Sigmoid colon (tissue), 4 donors: ENCODE data around the gene SMAD3.

Experiments
- CTCF ChIP-seq, 4 experiments: fragments of 450-650 bp in 3 of 4; fragments of 200-600 bp in 1 of 4; IDR thresholded peaks; one replicate each; pipeline ENCODE4 v1.5.1; 2016 to 2019; ENCODE audit warnings: antibody characterized with exemption in 4 of 4, mild to moderate bottlenecking in 3 of 4, moderate library complexity in 2 of 4
- EP300 ChIP-seq, 4 donors: sonication (generic); formaldehyde crosslinking; IDR thresholded peaks; one replicate each; pipeline ENCODE4 v1.6.1; 2017; ENCODE audit warnings: antibody characterized with exemption in 4 of 4
- POLR2A ChIP-seq, 2 donors: fragments of 450-650 bp; IDR thresholded peaks; one replicate each; pipeline ENCODE4 v1.6.1; 2016; ENCODE audit warnings: antibody characterized with exemption in 2 of 2, mild to moderate bottlenecking in 2 of 2, moderate library complexity in 2 of 2

GRCh38 chr15:67089217-67090193 lies 24.1 kb downstream of the SMAD3 start:
- no peak for TF ChIP-seq CTCF (IDR thresholded peaks at IDR 0.05)
- TF ChIP-seq POLR2A (IDR thresholded peaks at IDR 0.05) = no peak
- no peak for TF ChIP-seq EP300 (IDR thresholded peaks at IDR 0.05)
